HG03064 (cell line): ENCODE data around the gene NEURL2.
"Not testable (repeated sequence)": the region's sequence is repeated elsewhere in the genome, so short reads cannot be mapped to it uniquely, and the experiment has no call there.

Experiments
- ATAC-seq: cut with Tn5 transposase; IDR thresholded peaks from one replicate; pipeline ENCODE4 v1.9.1; 2021; ENCODE audit warnings: low read depth; ENCODE audit not compliant: unreplicated experiment

The NEURL2 gene

DNA sequence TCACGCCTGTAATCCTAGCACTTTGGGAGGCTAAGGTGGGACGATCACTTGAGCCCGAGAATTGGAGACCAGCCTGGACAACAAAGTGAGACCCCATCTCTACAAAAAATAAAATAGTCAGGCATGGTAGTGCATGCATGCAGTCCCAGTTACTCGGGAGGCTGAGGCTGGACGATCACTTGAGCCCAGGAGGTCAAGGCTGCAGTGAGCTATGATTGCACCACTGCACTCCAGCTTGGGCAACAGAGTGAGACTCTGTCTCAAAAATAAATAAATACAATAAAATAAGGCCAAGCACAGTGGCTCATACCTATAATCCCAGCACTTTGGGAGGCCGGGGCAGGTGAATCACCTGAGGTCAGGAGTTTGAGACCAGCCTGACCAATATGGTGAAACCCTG lies 10.3 kb upstream of the NEURL2 start:
- not testable (repeated sequence) for ATAC-seq

DNA sequence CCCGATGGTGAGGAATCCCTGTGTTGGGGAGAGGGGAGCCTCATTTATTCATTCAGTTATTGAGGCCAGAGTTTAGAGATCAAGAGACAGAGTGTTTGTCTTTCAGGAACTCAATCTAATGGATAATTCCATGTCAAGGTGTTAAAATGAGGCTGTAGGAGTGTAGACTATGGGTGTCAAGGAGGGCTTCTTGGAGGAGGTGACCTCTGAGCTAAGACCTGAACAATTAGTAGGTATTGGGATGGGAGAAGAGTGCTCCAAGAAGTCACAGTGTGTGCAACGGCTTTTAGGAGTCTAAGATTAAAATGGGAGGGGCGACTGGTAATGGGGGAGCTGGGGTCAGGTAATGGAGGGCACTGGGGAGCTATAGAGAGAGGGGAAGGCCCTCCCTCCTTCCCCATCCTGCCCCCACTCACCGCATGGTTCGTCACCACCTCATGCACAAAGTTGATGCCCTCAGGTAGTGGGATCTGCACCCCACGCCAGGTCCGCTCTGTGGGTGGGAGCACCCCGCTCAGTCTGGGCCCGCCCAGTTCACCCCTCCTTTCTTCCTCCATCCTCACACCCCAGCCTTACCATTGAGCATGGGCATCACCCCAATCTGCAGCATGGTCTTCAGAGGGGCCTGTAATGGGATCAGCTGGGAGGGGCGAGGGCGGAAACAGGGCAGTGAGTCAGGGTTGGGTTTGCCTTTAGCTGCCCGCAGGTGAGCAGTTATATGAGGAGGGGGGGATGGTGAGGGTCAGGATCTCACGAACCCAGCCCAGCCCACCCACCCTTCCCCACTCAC lies 8.2 kb upstream of the NEURL2 start:
- ATAC-seq = no peak

DNA sequence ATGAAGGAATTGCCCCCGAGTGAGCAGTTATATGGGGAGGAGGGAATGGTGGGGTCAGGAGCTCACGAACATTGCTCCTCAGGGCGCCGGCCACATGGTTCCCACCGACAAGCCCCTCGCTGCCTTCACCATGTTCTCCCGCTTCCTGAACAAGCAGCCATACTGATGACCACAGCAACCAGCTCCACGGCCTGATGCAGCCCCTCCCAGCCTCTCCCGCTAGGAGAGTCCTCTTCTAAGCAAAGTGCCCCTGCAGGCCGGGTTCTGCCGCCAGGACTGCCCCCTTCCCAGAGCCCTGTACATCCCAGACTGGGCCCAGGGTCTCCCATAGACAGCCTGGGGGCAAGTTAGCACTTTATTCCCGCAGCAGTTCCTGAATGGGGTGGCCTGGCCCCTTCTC lies 7.3 kb upstream of the NEURL2 start:
- no peak for ATAC-seq

DNA sequence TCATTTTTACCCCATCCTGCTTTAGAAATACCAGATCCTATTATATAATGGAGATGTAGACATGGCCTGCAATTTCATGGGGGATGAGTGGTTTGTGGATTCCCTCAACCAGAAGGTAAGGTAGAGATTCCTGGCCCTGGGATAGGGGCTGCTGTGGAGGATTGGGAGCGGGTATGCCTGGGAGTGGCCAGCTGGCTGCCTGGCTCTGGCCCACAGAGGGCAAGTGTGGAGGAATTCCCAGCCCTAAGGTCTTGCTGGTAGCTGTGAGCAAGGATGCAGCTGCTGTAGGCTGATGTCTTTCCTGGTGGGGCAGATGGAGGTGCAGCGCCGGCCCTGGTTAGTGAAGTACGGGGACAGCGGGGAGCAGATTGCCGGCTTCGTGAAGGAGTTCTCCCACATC lies 6.7 kb upstream of the NEURL2 start:
- no peak for ATAC-seq

DNA sequence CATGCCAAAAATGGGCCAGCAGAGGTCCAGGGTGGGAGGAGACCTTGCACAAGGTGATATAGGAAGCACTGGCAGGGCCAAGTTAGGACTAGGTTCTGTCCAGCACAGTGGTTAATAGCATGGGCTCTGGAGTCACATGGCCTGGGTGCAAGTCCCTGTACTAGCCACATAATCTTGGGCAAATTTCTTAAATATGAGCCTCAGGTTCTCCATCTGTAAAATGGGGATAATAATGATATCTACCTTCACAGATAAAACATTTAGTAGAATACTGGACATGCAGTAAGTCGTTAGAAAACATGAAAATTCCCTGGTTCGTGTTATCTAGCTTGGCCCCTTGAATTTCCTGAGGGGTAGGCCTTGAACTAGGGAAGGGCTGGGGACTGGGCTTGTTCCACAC lies 6.3 kb upstream of the NEURL2 start:
- ATAC-seq = no peak

DNA sequence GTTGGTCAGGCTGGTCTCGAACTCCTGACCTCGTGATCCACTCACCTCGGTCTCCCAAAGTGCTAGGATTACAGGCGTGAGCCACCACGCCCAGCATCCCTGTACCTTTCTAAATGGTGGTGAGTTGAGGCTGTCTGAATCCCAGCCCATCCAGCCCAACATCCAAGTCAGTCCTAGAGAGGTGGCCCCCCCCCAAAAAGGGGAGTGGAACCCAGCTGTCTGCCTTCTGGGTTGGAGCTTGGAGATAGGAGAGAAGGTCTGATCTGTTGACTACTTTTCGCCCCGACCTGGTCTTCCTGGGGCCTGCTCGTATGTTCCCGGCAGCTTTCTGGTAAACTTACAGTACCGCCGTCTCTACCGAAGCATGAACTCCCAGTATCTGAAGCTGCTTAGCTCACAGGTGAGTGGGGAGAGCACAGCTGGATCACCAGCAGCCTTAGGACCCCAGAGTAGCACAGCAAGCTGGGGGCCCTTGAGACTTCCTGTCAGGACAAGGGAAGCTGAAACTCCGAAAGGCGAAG lies 5.7 kb upstream of the NEURL2 start:
- no peak for ATAC-seq

DNA sequence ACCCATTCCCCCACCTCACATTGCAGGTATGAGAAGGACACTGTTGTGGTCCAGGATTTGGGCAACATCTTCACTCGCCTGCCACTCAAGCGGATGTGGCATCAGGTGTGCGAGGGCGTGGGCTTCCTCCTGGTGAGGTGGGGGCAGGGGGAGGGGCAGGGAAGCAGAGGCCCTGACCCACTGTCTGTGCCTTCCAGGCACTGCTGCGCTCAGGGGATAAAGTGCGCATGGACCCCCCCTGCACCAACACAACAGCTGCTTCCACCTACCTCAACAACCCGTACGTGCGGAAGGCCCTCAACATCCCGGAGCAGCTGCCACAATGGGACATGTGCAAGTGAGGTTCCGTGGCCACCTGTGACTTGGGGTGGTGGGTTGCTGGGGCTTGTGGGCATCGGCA lies 3.8 kb upstream of the NEURL2 start:
- no peak for ATAC-seq

DNA sequence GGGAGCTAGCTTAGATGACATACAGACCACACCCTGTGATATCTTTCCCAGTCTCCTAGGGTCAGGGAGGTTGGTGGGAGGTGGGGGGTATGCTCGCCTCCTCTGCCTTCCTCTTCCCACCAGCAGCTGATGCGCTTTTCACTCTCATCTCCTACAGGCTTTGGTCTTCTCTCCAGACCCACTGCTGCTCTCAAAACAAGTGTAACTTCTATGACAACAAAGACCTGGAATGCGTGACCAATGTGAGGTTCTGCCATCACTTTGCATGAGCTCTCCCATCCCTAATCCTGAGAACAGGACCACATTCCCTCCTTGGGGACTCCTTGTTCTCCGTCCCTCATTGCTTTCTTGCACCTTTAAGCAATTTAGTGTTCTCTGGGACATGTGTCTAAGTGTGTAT lies 2.8 kb upstream of the NEURL2 start:
- ATAC-seq = no peak

DNA sequence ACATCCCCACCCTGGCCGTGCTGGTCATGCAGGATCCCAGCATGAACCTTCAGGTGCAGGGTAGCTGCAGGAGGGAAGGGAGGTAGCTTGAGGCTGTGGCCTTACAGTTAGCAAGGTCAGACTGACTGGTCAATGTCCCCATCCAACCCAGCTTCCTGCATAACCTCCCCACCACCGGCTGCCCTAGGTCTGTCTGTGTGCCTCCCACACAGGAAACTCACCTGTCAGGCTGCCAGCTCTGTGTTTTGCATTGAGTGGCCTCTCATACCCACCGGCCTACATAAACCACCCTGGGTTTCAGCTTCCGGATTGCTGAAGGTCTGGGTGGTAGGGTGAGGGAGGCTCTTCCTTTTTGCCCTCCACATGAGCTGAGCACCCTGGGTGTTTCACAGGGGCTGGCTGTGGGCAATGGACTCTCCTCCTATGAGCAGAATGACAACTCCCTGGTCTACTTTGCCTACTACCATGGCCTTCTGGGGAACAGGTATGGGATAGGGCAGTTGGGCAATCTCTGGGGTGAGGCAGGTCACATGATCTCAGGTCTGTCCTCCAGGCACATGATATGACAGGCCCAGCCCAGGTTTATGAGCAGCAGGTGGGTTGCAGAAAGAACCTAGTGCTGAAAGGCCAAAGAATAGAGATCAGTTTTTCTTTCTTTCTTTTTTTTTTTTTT lies 2.0 kb upstream of the NEURL2 start:
- ATAC-seq = no peak

DNA sequence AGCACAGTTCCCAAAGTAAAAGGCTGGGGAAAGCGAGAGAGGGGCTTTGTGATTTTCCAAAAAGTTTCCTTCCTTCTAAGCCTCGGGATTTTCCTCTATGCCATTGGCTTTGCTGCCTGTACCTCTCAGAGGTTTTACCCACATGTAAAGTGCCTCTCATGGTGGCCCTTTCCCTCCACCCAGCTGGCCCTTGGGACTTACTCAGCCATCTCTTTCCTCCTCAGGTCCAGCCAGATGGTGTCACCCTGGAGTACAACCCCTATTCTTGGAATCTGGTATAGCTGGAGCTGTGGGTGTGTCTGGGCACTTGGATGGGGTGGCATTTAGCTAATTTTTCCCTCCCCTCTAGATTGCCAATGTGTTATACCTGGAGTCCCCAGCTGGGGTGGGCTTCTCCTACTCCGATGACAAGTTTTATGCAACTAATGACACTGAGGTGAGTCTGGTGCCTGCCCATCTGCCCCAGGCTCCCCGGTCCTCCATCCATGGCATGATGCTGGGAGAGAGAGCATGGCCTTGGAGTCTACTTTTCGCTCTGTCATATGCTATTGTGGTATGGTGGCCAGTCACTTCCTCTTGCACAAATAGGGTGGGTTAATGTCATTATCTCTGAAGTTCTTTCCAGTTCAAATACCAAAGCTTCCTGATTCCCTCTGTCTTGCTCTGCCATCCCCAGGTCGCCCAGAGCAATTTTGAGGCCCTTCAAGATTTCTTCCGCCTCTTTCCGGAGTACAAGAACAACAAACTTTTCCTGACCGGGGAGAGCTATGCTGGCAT lies 1.2 kb upstream of the NEURL2 start:
- ATAC-seq = no peak

DNA sequence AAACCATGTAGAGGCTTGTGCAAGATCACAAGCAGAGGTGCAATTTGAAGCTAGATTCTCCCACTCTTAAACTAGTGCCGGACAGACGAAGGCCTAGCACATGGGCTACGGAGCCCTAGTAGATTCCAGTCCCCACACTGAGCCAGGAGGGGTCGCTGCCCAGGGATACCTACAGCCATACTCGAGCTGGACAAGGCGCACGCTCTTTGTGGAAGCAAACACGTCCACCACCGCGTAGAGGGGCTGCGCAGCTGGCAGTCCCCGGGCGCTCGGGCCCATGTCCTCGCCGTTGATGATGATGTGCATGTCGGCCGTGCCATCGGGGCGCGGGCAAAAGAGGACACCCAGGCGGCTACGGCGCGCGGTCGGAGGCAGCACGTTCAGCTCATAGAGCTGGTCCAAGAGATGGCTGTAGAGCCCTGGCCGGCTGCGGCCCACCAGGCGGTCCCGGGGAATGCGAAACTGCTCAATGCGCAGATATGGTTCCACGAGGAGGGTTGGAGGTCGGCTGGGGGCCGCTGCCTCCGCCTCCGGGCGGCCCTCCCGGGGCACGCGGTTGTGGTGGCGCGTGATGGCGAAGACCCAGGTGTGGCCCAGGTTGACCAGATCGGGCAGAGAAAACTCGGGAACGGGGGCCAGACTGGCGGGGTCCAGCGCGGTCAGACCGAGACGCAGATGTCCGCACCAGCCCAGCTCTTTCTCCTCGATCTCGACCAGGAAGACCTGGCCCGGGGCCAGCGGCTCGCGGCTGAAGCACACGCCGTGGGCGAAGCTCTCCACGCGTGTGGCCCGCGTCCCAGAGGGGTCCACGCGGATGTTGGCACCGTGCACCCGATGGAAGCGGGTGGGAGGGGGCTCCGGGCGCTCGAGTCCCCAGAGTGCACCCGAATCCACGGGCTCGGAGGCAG lies 677 bp downstream of the NEURL2 start:
- ATAC-seq = peak; percentile 19

DNA sequence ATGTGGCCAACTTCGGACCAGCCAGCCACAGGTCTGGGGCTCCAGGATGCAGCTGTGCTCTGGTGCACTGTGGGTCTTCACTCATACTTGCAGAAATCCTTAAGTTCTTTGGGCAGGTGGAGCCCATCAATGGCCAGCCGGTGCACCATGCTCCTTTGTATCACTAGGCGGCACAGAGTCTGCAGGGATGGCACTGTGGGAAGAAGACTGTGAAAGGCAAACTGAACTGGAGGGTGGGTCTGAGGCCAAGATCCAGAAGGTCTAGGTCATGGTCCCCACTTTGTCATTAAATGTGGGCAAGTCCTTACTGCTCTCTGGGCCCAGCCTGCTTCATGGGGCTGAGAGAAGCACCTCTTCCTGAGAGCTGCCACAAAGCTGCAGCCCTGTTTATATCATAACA lies 2.3 kb downstream of the NEURL2 start:
- ATAC-seq = no peak

DNA sequence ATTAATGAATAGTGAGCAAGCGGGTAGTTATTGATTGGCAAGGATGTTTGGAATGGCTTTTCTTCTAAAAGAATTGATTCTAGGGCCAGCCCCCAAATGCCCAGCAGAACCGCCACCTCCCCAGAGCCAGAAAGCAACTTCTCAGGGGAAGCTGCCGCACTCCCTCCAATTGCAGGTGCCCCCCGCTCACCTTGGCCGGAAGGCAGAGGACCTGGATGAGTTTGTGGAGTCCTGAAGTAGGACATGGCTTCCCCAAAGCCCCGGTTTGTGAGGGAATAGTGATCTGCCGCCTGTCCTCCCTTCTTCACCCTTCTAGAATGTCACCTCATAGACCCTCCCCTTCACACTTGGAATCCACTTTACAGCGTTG lies 3.7 kb downstream of the NEURL2 start, which contains the start of gene SPATA25:
Gene SPATA25, minus strand, starts transcription at position 277 of the 370 bp plus-strand sequence. Its CDS starts 32 bp downstream, at position 245.
- ATAC-seq = no peak

DNA sequence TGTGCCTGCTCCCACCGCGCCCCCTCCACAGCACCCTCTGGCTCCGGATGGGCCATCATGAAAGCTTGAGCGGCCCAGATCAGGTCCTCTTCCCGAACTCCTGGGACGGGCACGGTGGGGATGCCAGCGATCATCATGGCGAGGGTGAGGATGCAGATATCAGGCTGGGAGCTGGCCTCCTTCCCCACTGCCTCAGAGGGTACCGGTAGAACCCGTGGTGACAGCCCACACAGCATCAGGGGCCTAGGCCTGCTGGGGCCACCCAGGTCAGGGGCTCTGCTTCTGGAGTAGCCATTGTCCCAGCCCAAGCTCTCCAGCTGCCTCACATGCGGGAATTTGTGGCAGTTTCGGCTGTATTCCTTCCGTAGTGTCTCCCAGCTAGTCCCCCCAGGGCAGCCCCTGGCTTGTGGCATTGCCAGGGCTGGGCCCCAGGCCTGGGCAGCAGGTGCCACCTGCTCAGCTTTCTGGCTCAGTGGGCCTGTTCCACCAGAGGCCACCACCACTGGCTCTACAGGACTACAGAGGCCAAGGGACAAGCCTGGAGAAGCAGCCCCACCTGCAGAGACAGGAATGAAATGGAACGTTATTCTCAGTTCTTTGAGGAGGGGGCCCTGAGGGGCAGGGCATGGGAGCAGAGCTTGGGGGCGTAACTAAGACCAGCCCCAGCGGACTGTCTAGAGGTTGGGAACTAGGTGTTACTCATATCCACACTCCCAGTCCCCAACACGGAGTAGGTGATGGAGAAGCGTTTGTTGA lies 4.2 kb downstream of the NEURL2 start:
- no peak for ATAC-seq

DNA sequence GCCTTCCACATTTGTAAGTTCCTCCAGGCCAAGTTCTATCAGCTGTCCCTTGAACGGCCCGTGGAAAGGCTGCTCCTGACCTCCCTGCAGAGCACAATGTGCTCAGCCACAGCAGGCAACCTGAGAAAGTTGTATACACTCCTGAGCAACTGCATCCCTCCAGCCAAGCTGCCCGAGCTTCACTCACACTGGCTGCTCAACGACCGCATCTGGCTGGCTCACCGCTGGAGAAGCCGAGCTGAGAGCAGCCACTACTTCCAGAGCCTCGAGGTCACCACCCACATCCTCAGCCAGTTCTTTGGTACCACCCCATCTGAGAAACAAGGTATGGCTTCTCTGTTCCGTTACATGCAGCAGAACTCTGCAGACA lies 7.9 kb downstream of the NEURL2 start:
- ATAC-seq = no peak

DNA sequence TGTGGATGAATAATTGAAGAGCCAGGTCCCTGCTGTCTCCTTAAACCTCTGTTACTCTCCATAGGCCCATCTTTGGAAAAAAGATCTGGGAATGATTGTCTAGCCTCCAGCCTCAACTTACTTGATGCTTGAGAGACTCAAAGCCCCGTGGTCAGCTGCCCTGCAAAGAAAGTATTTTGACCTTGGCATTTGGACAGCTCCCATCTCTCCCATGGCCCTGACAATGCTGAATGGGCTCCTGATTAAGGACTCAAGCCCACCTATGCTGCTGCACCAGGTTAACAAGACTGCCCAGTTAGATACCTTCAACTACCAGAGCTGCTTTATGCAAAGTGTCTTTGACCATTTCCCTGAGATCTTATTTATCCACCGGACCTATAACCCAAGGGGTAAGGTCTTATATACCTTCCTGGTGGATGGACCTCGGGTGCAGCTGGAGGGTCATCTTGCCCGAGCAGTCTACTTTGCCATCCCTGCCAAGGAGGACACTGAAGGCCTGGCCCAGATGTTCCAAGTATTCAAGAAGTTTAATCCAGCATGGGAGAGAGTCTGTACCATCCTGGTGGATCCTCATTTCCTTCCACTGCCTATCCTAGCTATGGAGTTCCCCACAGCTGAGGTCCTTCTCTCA lies 8.4 kb downstream of the NEURL2 start:
- no peak for ATAC-seq

DNA sequence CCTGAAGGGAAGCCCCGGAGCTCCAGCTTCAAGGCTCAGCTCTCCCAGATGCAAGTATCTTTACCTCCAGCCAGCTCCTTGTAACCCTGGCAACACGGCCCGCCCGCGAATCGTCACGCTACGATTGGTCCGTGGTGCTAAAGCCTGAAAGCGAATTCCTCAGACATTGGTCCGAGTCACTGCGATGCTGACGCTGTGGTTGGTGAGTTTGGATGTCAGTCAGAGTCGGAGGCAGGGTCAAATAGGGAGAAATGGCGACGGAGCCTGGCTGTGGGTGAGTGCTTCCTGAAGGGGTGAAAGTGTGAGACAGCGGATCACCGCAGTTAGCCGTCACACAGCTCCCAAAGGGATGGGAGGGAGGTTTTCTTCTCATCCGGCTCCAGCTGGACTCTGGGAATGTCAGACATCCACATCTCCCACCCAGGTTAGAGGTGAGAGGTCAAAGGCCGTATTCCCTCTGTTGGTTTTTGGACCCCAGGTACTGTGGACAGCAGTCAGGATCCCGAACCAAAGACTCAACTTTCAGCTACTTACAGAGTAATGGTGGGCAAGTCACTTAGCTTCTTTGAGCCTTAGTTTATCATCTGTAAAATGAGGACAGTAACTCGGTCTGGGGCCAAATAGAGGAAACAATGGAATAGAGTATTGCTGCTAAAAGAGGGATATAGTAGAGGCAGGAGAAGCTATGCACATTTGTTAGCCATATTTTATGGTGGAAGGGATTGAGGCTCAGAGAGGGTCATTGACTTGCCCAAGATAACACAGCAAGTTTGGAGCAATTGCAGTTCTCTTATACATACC lies 9.8 kb downstream of the NEURL2 start, which contains the start of gene ZSWIM1:
Gene ZSWIM1, plus strand, starts transcription at position 240 of the 801 bp plus-strand sequence. CDS start 1,366 bp downstream, outside the sequence.
- peak; percentile 90 for ATAC-seq

DNA sequence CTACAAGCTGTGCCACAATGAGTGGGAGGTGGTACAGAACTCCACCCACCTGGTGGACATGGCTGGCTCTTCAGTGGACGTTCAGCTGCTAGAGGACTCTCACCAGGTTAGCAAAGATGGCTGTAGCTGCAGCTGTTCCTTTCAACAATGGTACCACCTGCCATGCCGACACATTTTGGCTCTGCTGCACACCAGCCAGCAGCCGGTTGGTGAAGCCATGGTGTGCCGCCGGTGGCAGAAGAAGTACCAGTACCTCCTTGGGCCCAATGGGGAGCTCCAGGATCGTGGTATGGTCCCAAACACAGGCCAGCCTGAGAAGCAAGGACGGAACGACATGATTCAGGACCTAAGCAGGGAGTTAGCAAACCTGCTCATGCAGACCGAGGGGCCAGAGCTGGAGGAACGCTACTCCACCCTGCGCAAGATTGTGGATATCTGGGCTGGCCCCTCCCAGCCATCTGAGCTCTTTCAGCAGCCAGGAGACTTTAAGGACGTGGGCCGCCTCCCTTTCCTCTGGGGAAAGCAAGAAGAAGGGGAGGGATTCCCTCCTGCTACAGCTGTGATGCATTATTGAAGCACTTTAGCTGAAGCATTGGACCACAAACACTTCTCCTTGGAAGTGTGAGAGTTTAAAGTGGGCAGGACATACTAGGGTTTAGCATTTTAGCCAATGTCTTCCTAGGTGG lies 12.8 kb downstream of the NEURL2 start:
- no peak for ATAC-seq
